MM.1S (cell line): ENCODE results near the gene ACBD4.

Source experiments
- DNase-seq: peaks from one replicate; pipeline ENCODE4 v3.0.0-alpha.2; 2015
- H2AFZ ChIP-seq: fragments of 300-600 bp; sonication (generic); 2 replicates; pipeline ENCODE4 v1.6.0; 2016; ENCODE audit warnings: antibody characterized with exemption, low read length
- H3F3A ChIP-seq: fragments of 300-600 bp; sonication (generic); 2 replicates; pipeline ENCODE4 v1.6.1; 2016; ENCODE audit warnings: mild to moderate bottlenecking, antibody characterized with exemption, low read length, moderate library complexity, mixed read lengths; ENCODE audit not compliant: insufficient read depth
- H3K27ac ChIP-seq: fragments of 300-600 bp; sonication (generic); 2 replicates; pipeline ENCODE4 v1.5.1; 2016; ENCODE audit warnings: mild to moderate bottlenecking, low read length
- H3K27me3 ChIP-seq: fragments of 300-600 bp; sonication (generic); replicated peaks from 2 replicates; pipeline ENCODE4 v1.6.0; 2016; ENCODE audit warnings: low read length; ENCODE audit not compliant: insufficient read depth
- H3K36me3 ChIP-seq: fragments of 300-600 bp; sonication (generic); replicated peaks from 2 replicates; pipeline ENCODE4 v1.6.1; 2016; ENCODE audit warnings: mild to moderate bottlenecking, low read length, mixed read lengths; ENCODE audit not compliant: insufficient read depth
- H3K4me1 ChIP-seq: fragments of 300-600 bp; sonication (generic); 2 replicates; pipeline ENCODE4 v1.6.1; 2016; ENCODE audit warnings: low read length, mixed read lengths
- H3K4me2 ChIP-seq: fragments of 300-600 bp; sonication (generic); 2 replicates; pipeline ENCODE4 v1.6.0; 2016; ENCODE audit warnings: low read depth, low read length
- H3K4me3 ChIP-seq: fragments of 300-600 bp; sonication (generic); 2 replicates; pipeline ENCODE4 v1.5.1; 2016; ENCODE audit warnings: low read length, mixed read lengths
- H3K79me2 ChIP-seq: fragments of 300-600 bp; sonication (generic); 2 replicates; pipeline ENCODE4 v1.6.1; 2016; ENCODE audit warnings: mixed run types, low read length, mixed read lengths
- H3K9ac ChIP-seq: fragments of 300-600 bp; sonication (generic); 2 replicates; pipeline ENCODE4 v1.6.1; 2016; ENCODE audit warnings: low read length, mixed read lengths
- H3K9me2 ChIP-seq: fragments of 300-600 bp; sonication (generic); replicated peaks from 2 replicates; pipeline ENCODE4 v1.6.1; 2016; ENCODE audit warnings: mild to moderate bottlenecking, low read length, mixed read lengths; ENCODE audit not compliant: insufficient read depth
- H3K9me3 ChIP-seq: fragments of 300-600 bp; sonication (generic); replicated peaks from 2 replicates; pipeline ENCODE4 v1.6.1; 2016; ENCODE audit warnings: mild to moderate bottlenecking, low read length, mixed read lengths; ENCODE audit not compliant: insufficient read depth
- H4K20me1 ChIP-seq: fragments of 300-600 bp; sonication (generic); 2 replicates; pipeline ENCODE4 v1.6.1; 2016; ENCODE audit warnings: mild to moderate bottlenecking, low read length, moderate library complexity, mixed read lengths; ENCODE audit not compliant: insufficient read depth
- EZH2 ChIP-seq: fragments of 300-600 bp; sonication (generic); optimal IDR thresholded peaks from 2 replicates; pipeline ENCODE3; 2017; ENCODE audit warnings: low read depth, mild to moderate bottlenecking, antibody characterized with exemption, low read length, mixed read lengths
- EZH2phosphoT487 ChIP-seq: fragments of 300-600 bp; sonication (generic); IDR thresholded peaks from 2 replicates; pipeline ENCODE4 v1.6.1; 2018; ENCODE audit warnings: antibody characterized with exemption, low read length
- TF ChIP-seq, protein P1 (sequence below): fragments of 300-600 bp; sonication (generic); IDR thresholded peaks from 2 replicates; pipeline ENCODE4 v1.5.1; 2016; ENCODE audit warnings: antibody characterized with exemption, low read length, mixed read lengths

Gene ACBD4

DNA sequence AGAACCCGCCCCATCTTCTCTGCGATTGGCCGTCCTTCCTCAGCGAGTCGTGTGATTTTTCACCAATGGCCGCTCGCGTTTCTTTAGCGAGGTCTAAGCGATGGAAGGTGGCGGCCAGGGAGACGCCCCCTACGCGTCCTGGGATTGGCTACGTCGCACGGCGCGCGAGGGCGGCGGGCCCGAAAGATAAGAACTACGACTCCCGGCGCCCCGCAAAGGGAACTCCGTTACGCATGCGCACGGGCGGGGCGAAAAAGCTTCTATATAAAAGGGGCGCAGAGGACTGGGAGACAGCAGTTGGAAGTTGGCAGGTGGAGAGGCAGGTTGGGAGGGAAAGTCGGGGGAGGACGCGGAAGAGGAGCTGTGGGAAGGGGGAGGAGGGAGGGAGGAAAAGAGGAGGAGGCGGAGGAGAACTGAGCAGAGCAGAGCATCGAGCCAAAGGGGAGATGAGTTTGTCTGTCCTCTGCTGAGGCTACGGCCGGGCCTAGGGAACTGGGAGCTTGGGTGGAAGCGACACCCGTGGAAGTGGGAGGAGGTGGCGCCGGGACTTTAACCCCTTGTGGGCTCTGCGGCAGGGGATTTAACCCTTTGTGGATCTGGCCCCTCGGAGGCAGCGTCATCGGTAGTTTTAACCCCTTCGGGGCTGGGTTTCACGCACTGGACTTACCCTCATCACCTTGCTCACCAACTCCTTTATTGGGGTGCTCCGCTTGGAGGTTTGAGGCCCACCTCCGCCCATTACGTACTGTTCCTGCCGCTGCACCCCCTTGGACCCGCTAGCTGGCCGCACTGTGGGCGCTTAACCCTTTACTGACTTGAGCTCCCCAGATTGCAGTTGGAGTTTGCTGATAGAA lies 12.9 kb downstream of the ACBD4 start, which contains the start of gene HEXIM1:
HEXIM1 (plus strand) TSS at position 293 of the 854 bp plus-strand sequence. CDS start 716 bp downstream, outside the sequence.
- no peaks in the 10 kb centered on the region for H3K9me2 ChIP-seq
- H3K9me3 ChIP-seq: no peaks in the 10 kb centered on the region
- H3K4me2 ChIP-seq: peak within 1 kb of the TSS; percentile 90
- H3K4me1 ChIP-seq: peaks cover 13% of the 10 kb centered on the region
- H3F3A ChIP-seq: peaks cover 40% of the 10 kb centered on the region
- H3K4me3 ChIP-seq: peak within 1 kb of the TSS; percentile 83
- H3K27me3 ChIP-seq: no peaks in the 10 kb centered on the region
- H3K9ac ChIP-seq: peak within 1 kb of the TSS; percentile 97
- TF ChIP-seq EZH2phosphoT487: no peak
- TF ChIP-seq, protein P1, sequence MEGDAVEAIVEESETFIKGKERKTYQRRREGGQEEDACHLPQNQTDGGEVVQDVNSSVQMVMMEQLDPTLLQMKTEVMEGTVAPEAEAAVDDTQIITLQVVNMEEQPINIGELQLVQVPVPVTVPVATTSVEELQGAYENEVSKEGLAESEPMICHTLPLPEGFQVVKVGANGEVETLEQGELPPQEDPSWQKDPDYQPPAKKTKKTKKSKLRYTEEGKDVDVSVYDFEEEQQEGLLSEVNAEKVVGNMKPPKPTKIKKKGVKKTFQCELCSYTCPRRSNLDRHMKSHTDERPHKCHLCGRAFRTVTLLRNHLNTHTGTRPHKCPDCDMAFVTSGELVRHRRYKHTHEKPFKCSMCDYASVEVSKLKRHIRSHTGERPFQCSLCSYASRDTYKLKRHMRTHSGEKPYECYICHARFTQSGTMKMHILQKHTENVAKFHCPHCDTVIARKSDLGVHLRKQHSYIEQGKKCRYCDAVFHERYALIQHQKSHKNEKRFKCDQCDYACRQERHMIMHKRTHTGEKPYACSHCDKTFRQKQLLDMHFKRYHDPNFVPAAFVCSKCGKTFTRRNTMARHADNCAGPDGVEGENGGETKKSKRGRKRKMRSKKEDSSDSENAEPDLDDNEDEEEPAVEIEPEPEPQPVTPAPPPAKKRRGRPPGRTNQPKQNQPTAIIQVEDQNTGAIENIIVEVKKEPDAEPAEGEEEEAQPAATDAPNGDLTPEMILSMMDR: no peak
- no peak for TF ChIP-seq EZH2
- no peaks in the 10 kb centered on the region; the same call in 1 of the 2 replicates for H4K20me1 ChIP-seq
- DNase-seq: peak; percentile 100
- H2AFZ ChIP-seq: peak within 1 kb of the TSS; percentile 73
- H3K36me3 ChIP-seq: no peaks in the 10 kb centered on the region
- peaks cover 25% of the 10 kb centered on the region for H3K79me2 ChIP-seq
- H3K27ac ChIP-seq: peak within 1 kb of the TSS; percentile 91

DNA sequence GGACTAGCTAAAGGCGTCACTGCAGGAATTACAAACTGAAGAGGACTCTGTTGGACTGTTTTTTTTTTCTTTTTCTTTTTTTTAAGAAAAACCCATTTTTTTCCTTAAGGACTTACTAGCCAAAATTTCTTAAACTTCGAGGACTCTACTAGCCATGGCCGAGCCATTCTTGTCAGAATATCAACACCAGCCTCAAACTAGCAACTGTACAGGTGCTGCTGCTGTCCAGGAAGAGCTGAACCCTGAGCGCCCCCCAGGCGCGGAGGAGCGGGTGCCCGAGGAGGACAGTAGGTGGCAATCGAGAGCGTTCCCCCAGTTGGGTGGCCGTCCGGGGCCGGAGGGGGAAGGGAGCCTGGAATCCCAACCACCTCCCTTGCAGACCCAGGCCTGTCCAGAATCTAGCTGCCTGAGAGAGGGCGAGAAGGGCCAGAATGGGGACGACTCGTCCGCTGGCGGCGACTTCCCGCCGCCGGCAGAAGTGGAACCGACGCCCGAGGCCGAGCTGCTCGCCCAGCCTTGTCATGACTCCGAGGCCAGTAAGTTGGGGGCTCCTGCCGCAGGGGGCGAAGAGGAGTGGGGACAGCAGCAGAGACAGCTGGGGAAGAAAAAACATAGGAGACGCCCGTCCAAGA lies 13.7 kb downstream of the ACBD4 start:
- H3K4me2 ChIP-seq: peak overlapping the region; percentile 90
- peaks cover 40% of the 10 kb centered on the region for H3F3A ChIP-seq
- peak overlapping the region; percentile 56; the same call in 1 of the 2 replicates for H3K27ac ChIP-seq
- DNase-seq: peak; percentile 76
- peaks cover 13% of the 10 kb centered on the region for H3K4me1 ChIP-seq
- H3K4me3 ChIP-seq: peak overlapping the region; percentile 83
- peaks cover 25% of the 10 kb centered on the region for H3K79me2 ChIP-seq
- no peaks in the 10 kb centered on the region for H3K36me3 ChIP-seq
- H2AFZ ChIP-seq: peak overlapping the region; percentile 33; the same call in 1 of the 2 replicates
- no peaks in the 10 kb centered on the region for H3K9me3 ChIP-seq
- TF ChIP-seq, protein P1: peak; percentile 84
- TF ChIP-seq EZH2phosphoT487: no peak
- H3K27me3 ChIP-seq: no peaks in the 10 kb centered on the region
- no peaks in the 10 kb centered on the region for H3K9me2 ChIP-seq
- H3K9ac ChIP-seq: peak overlapping the region; percentile 66
- no peaks in the 10 kb centered on the region; the same call in 1 of the 2 replicates for H4K20me1 ChIP-seq

- Histone ChIP-seq H3K27me3 (no peaks in the 10 kb centered on the region), H3K4me2 (peak overlapping the region; percentile 90), H2AFZ (peak overlapping the region; percentile 33; the same call in 1 of the 2 replicates), H3F3A (peaks cover 40% of the 10 kb centered on the region), H3K4me1 (peaks cover 13% of the 10 kb centered on the region), H3K27ac (peak overlapping the region; percentile 56; the same call in 1 of the 2 replicates), H3K4me3 (peak overlapping the region; percentile 83), H3K9me2 (no peaks in the 10 kb centered on the region), H3K36me3 (no peaks in the 10 kb centered on the region), H3K79me2 (peaks cover 25% of the 10 kb centered on the region), H3K9me3 (no peaks in the 10 kb centered on the region), H4K20me1 (no peaks in the 10 kb centered on the region; the same call in 1 of the 2 replicates), H3K9ac (peak overlapping the region; percentile 66)
- DNase-seq: peak; percentile 49
- TF ChIP-seq, protein P1: no peak
- no peak for TF ChIP-seq EZH2
These were observed 14.5 kb downstream of the ACBD4 start for GRCh38 chr17:45149669-45150664.
